A549 treated with RU486 at 1 μM for 4 hours (cell line): ENCODE data around the gene HYI. TPM values are rescaled to one million over a fixed set of nuclear protein-coding genes. Genes with fewer than 3 reads are reported as not detected.

Experiments used
- total RNA-seq: library from RNA; stranded (reverse); fragments of 200-300 nt; extraction: Qiagen RNA extraction; gene quantifications from 5 replicates; pipeline ENCODE4 v1.2.3, GENCODE V29; 2022; ENCODE audit warnings: low read depth

HYI gene, protein sequence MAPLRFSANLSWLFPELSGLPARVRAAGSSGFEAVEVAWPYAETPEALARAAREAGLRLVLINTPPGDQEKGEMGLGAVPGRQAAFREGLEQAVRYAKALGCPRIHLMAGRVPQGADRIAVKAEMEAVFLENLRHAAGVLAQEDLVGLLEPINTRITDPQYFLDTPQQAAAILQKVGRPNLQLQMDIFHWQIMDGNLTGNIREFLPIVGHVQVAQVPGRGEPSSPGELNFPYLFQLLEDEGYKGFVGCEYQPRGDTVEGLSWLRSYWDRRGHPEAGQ
- 10.8 to 18.9 TPM (median 15.5 TPM) in 5 replicates for total RNA-seq

DNA sequence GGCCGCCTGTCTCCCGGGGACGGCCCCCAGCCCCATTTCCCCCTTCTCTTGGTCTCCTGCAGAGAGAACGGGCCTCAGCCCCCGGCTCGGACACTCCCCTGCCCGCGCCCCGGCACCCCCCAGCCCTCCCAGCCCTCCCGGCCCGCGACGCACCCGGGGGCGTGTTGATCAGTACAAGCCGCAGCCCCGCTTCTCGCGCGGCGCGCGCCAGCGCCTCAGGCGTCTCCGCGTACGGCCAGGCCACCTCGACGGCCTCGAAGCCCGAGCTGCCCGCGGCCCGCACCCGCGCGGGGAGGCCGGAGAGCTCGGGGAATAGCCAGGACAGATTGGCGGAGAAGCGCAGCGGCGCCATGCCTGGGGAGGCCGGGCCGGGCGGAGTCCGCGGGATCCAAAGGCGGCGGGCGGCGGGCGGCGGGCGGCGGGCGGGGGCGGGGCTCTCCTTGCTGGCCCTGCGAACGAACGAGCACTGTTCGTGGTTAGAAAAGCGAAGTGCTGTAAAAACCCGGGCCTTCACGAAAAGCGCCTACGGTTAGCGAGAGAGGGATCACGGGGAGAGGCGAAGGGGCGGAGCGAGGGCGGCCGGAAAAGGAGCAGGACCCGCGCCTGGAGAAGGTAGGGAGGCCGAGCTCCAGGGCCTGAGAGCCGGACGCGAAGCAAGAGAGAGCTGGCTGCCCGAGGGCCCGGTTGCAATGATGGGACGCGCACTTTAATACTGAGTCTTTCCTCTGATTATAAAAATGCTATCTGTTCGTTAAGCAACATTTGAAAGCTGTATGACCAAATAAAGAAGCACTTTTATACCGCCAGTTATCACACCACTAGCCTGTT, at the start of gene HYI:
HYI (minus strand) TSS at position 490 of the 828 bp plus-strand sequence; CDS start at position 352, 138 bp downstream.

Other genes with a start within 250 kb of the HYI start
- gene TMEM125, start 183.9 kb downstream of the HYI start, total RNA-seq = not detected in 5 replicates
- gene C1orf210, start 168.3 kb downstream of the HYI start, total RNA-seq = not detected in 5 replicates
- gene TIE1, start 152.9 kb downstream of the HYI start, total RNA-seq = 0.03 TPM in 1 of 5 replicates, not detected in the others
- gene MPL, start 116.1 kb downstream of the HYI start, total RNA-seq = 0.31 TPM in 1 of 5 replicates, not detected in the others
- gene CDC20, start 95.0 kb downstream of the HYI start, total RNA-seq = 174 to 213 TPM (median 193 TPM) in 5 replicates
- 138 to 163 TPM (median 143 TPM) in 5 replicates for gene ELOVL1, start 85.9 kb downstream of the HYI start, total RNA-seq
- gene MED8, start 64.1 kb downstream of the HYI start, total RNA-seq = 34.9 to 41.5 TPM (median 36.7 TPM) in 5 replicates
- gene SZT2, start 64.0 kb downstream of the HYI start, total RNA-seq = 4.9 to 7.9 TPM (median 6.6 TPM) in 5 replicates
- 84.6 to 111 TPM (median 96.8 TPM) in 5 replicates for gene PTPRF, start 77.0 kb upstream of the HYI start, total RNA-seq
- 15.4 to 16.9 TPM (median 15.9 TPM) in 5 replicates for gene KDM4A, start 196.2 kb upstream of the HYI start, total RNA-seq